Hepatic stellate cell (primary cell): ENCODE measurements around the gene EGFL6.
"Not testable (repeated sequence)": the region's sequence is repeated elsewhere in the genome, so short reads cannot be mapped to it uniquely, and the experiment has no call there.

ENCODE experiments used
- DNase-seq: peaks from one replicate; pipeline ENCODE4 v3.0.0; 2011; ENCODE audit warnings: low spot score

EGFL6 gene

GRCh38 chrX:13652850-13653693, 83.7 kb downstream of the EGFL6 start, which contains the start of gene TCEANC:
Gene TCEANC, plus strand, starts transcription at chrX:13653141. Its CDS starts 9,368 bp downstream, at chrX:13662509.
- peak; percentile 95 for DNase-seq

- no peak for DNase-seq
These were observed 84.7 kb downstream of the EGFL6 start for GRCh38 chrX:13654116-13654515.

DNA sequence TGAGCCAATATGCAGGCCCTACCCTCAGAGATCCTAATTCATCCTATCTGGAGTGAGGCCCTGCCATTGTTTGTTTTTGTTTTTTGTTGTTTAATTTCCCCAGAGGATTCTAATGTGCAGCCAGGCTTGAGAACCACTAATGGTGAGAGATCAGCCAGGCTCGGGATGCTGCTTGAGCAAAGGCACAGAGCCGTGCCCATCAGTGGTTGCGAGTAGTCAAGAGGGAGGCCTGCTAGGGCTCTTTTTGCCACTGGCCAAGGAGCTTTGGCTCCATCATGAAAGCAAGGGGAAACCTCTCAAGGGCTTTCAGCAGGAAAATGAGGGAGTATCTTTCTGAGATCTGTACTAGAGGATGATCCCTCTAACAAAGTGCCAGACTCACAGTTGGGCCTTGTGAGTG, 86.3 kb downstream of the EGFL6 start:
- no peak for DNase-seq

- peak; percentile 21 for DNase-seq
These were observed 89.2 kb downstream of the EGFL6 start for GRCh38 chrX:13658602-13659001.

- no peak for DNase-seq
These were observed 89.7 kb downstream of the EGFL6 start for GRCh38 chrX:13659063-13659462.

- no peak for DNase-seq
These were observed 92.4 kb downstream of the EGFL6 start for GRCh38 chrX:13661735-13662288.

DNA sequence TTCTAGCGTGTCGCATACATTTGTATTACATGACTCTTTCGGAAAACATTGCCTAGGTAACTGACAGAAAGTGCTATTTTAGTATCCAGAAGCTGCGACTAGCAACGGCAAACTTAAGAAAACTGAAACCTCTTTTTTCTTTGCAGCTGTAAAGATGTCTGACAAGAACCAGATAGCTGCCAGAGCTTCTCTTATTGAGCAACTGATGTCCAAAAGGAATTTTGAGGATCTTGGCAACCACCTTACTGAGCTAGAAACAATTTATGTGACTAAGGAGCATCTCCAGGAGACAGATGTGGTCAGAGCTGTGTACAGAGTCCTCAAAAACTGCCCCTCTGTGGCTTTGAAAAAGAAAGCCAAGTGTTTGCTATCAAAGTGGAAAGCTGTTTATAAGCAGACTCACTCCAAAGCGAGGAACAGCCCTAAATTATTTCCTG, 93.0 kb downstream of the EGFL6 start:
- peak; percentile 21 for DNase-seq

DNA sequence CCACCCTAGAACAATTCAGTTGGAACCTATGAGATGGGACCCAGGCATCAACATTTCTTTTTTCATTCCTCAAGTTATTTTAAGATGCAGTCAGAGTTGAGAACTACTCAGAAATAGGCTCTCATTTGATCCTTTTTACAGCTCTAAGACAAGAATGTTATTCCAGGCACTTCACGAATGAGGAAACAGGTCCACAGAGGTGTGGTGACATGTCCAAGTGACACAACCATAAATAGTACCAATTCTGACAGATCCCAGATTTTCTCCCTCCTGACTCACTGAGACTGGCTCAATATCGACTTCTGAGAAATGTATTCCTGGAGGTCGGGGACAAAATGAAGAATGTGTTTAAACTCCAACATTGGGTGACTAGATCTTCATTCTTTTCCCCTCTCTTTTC, 94.6 kb downstream of the EGFL6 start:
- DNase-seq = no peak

DNA sequence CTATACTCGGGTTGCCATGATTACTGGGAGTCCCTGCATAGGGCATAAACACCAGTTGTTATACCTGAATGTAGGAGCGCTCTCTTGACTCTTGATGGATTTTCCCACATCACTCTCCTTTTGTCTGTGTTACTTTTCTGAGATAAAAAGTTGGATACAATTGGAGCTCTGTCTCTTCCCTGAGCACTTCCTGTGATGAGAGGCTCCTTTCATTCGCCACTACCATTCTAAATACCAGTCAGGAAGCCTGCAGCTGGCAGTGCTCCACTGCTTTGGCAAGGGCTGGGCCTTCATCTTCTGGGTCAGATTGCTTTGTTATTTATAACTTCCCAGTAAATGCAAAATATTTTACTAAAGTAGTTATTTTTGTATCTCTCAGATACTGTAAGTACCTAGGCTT, 97.4 kb downstream of the EGFL6 start:
- no peak for DNase-seq

GRCh38 chrX:13667919-13668318, 98.5 kb downstream of the EGFL6 start:
- DNase-seq = no peak

- DNase-seq = peak; percentile 72
These were observed 99.9 kb downstream of the EGFL6 start for GRCh38 chrX:13669246-13669737.

DNA sequence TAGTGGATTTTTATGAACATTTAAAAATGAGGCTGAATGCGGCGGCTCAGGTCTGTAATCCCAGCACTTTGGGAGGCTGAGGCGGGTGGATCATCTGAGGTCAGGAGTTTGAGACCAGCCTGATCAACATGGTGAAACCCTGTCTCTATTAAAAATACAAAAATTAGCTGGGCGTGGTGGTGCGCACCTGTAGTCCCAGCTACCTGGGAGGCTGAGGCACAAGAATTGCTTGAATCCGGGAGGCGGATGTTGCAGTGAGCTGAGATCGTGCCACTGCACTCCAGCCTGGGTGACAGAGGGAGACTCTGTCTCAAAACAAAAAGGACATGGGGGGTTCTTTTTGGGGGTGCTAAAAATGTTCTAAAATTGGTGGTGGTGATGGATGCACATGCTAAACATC, 100.4 kb downstream of the EGFL6 start:
- not testable (repeated sequence) for DNase-seq

DNA sequence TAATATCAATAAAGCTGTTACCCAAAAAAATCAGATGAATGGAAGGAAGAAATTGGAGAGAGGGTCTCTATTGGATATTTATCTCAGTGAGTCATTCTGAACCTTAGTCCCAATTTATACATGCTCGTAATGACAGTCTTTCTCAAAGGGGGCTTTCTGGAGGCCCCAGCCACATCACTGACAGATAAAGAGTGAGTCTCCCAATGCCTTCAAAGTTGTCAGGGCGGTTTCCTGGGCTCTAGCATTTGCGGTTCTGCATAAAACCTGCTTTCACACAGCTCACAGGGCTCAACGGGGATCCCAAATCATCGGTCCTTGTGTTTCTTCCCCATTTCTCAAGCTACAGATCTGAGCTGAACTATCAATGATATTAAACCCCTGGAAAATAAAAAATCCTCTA, 100.8 kb downstream of the EGFL6 start:
- DNase-seq = no peak

DNA sequence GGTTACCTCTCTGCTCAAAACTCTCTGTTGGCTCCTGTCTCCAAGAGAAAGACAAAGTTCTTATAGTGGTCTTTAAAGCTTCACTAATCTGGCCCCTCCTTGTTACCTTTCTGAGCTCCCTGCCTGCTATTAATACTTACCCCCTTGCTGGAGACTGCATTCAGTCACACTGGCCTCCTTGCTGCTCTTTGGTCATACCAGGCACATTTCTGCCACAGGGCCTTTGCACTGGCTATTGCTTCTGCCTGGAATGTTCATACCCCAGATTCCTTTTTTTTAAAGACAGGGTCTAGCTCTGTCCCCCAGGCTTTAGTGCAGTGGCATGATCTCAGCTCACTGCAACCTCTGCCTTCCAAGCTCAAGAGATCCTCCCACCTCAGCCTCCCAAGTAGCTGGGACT, 103.6 kb downstream of the EGFL6 start:
- no peak for DNase-seq

DNA sequence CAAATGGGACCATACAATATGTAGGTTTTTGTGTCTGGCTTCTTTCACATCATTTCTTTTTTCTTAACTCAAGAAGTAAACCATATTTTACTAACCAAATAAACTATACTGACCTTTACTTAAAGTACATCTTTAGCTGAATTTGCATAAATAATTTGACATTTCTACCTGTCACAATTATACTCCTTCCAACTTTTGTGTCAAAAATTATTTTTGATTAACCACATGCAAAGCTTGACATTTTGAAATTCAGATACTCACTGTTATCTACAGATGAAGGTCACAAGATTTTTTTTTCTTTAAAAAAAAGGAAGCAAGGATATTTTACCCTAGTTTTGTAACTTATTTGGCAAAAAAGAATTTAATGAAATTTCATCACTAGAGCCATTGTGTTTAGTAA, 107.5 kb downstream of the EGFL6 start:
- DNase-seq = no peak

DNA sequence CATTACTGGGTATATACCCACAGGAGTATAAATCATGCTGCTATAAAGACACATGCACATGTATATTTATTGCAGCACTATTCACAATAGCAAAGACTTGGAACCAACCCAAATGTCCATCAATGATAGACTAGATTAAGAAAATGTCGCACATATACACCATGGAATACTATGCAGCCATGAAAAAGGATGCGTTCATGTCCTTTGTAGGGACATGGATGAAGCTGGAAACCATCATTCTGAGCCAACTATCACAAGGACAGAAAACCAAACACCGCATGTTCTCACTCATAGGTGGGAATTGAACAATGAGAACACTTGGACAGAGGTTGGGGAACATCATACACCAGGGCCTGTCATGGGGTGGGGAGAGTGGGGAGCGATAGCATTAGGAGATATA, 110.3 kb downstream of the EGFL6 start:
- DNase-seq = not testable (repeated sequence)

DNA sequence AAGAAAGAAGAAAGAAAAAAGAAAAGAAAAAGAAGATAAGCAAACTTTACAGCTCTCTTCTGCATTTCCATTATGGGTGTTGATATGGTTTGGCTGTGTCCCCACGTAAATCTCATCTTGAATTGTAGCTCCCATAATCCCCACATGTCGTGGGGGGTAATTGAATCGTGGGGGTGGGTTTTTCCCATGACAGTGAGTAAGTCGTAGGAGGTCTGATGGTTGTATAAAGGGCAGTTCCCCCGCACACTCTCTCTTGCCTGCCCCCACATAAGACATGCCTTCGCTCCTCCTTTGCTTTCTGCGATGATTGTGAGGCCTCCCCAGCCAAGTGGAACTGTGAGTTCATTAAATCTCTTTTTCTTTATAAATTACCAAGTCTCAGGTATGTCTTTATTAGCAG, 112.2 kb downstream of the EGFL6 start:
- no peak for DNase-seq
